DOHH2 (cell line): Measurements from ENCODE around the gene LAPTM4A.

Source experiments
- EZH2phosphoT487 ChIP-seq: fragments of 200-600 bp; sonication (generic); IDR thresholded peaks from 2 replicates; pipeline ENCODE4 v1.6.1; 2017; ENCODE audit warnings: borderline replicate concordance, mild to moderate bottlenecking, antibody characterized with exemption, low read length, moderate library complexity, mixed read lengths
- TF ChIP-seq, protein P1 (sequence below): fragments of 200-600 bp; sonication (generic); IDR thresholded peaks from one replicate; pipeline ENCODE4 v1.5.1; 2014; ENCODE audit warnings: antibody characterized with exemption, mild to moderate bottlenecking, low read depth, low read length; ENCODE audit not compliant: poor library complexity, severe bottlenecking

DNA sequence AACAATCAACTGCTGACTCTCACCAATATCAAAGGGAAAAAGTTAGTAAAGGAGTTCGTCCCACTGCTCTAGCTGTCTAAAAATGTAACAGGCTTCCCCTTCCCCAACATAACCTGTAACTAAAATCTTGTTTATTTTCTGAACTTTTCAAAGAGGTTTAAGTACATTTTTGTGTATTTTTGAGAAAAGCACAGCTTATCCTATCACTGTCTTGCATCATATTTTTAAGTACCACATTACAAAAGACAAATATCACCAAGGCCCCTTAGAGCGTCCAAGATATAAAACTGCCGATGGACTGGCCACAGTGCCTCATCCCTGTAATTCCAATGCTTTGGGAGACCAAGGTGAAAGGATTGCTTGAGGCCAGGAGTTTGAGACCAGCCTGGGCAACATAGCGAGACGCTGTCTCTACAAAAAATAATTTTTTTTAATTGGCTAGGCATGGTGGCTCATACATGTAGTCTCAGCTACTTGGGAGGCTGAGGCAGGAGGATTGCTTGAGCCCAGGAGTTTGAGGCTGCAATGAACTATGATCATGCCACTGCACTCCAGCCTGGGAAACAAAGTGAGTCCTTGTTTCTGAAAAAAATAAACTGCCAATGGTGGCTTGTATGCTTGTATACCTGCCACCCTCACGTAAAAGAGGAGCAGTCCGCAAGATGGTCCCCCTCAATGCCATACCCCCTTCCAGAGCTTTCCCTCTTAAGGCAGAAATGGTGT, 21.2 kb upstream of the LAPTM4A start:
- TF ChIP-seq, protein P1, sequence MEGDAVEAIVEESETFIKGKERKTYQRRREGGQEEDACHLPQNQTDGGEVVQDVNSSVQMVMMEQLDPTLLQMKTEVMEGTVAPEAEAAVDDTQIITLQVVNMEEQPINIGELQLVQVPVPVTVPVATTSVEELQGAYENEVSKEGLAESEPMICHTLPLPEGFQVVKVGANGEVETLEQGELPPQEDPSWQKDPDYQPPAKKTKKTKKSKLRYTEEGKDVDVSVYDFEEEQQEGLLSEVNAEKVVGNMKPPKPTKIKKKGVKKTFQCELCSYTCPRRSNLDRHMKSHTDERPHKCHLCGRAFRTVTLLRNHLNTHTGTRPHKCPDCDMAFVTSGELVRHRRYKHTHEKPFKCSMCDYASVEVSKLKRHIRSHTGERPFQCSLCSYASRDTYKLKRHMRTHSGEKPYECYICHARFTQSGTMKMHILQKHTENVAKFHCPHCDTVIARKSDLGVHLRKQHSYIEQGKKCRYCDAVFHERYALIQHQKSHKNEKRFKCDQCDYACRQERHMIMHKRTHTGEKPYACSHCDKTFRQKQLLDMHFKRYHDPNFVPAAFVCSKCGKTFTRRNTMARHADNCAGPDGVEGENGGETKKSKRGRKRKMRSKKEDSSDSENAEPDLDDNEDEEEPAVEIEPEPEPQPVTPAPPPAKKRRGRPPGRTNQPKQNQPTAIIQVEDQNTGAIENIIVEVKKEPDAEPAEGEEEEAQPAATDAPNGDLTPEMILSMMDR = no peak
- no peak for TF ChIP-seq EZH2phosphoT487
